Activated CD4-positive, alpha-beta T cell treated with anti-CD3 and anti-CD28 coated beads, Interleukin-2, amount 50 U/mL, for 1 hour (primary cell): Measurements from ENCODE around the gene PDE3A.
"Not testable (repeated sequence)": the region's sequence is repeated elsewhere in the genome, so short reads cannot be mapped to it uniquely, and the experiment has no call there.

Source experiments
- DNase-seq: peaks from one replicate; pipeline ENCODE4 v3.0.0-alpha.2; 2020

The PDE3A gene

GRCh38 chr12:20560935-20561334 is 192.6 kb downstream of the PDE3A start:
- DNase-seq = no peak

- DNase-seq = no peak
These were observed 193.5 kb downstream of the PDE3A start for GRCh38 chr12:20561871-20562270.

GRCh38 chr12:20567413-20567812 is 199.1 kb downstream of the PDE3A start:
- DNase-seq = no peak

- DNase-seq = no peak
These were observed 204.1 kb downstream of the PDE3A start for GRCh38 chr12:20572451-20572850.

GRCh38 chr12:20576528-20576927 is 208.2 kb downstream of the PDE3A start:
- DNase-seq = no peak

- DNase-seq = no peak
These were observed 208.7 kb downstream of the PDE3A start for GRCh38 chr12:20577054-20577453.

GRCh38 chr12:20578142-20578541 is 209.8 kb downstream of the PDE3A start:
- no peak for DNase-seq

- no peak for DNase-seq
These were observed 216.8 kb downstream of the PDE3A start for GRCh38 chr12:20585055-20585625.

GRCh38 chr12:20585913-20586312 is 217.6 kb downstream of the PDE3A start:
- DNase-seq = no peak

GRCh38 chr12:20588042-20588441 is 219.7 kb downstream of the PDE3A start:
- no peak for DNase-seq

GRCh38 chr12:20590570-20590969 is 222.2 kb downstream of the PDE3A start:
- no peak for DNase-seq

- DNase-seq = no peak
These were observed 224.2 kb downstream of the PDE3A start for GRCh38 chr12:20592556-20592955.

- DNase-seq = no peak
These were observed 225.3 kb downstream of the PDE3A start for GRCh38 chr12:20593611-20594010.

GRCh38 chr12:20596061-20596460 is 227.7 kb downstream of the PDE3A start:
- DNase-seq = no peak

GRCh38 chr12:20599757-20600156 is 231.4 kb downstream of the PDE3A start:
- DNase-seq = no peak

GRCh38 chr12:20601668-20602280 is 233.4 kb downstream of the PDE3A start:
- no peak for DNase-seq

GRCh38 chr12:20602641-20603391 is 234.5 kb downstream of the PDE3A start:
- no peak for DNase-seq

- DNase-seq = no peak
These were observed 236.2 kb downstream of the PDE3A start for GRCh38 chr12:20604408-20605067.

GRCh38 chr12:20615020-20615419 is 246.7 kb downstream of the PDE3A start:
- not testable (repeated sequence) for DNase-seq

- DNase-seq = no peak
These were observed 247.8 kb downstream of the PDE3A start for GRCh38 chr12:20616093-20616492.

GRCh38 chr12:20620261-20620660 is 251.9 kb downstream of the PDE3A start:
- DNase-seq = no peak

- DNase-seq = no peak
These were observed 256.4 kb downstream of the PDE3A start for GRCh38 chr12:20624718-20625117.

GRCh38 chr12:20625531-20625930 is 257.2 kb downstream of the PDE3A start:
- no peak for DNase-seq
